NCI-H2196 treated with DMSO at 0.1 percent for 48 hours (cell line): ENCODE measurements around the gene PCGF1.
"Not testable (repeated sequence)": the region's sequence is repeated elsewhere in the genome, so short reads cannot be mapped to it uniquely, and the experiment has no call there.

Experiments
- DNase-seq: peaks from one replicate; lab custom pipeline; 2025; ENCODE audit not compliant: unreplicated experiment; lab: John Stamatoyannopoulos, UW

Gene PCGF1

DNA sequence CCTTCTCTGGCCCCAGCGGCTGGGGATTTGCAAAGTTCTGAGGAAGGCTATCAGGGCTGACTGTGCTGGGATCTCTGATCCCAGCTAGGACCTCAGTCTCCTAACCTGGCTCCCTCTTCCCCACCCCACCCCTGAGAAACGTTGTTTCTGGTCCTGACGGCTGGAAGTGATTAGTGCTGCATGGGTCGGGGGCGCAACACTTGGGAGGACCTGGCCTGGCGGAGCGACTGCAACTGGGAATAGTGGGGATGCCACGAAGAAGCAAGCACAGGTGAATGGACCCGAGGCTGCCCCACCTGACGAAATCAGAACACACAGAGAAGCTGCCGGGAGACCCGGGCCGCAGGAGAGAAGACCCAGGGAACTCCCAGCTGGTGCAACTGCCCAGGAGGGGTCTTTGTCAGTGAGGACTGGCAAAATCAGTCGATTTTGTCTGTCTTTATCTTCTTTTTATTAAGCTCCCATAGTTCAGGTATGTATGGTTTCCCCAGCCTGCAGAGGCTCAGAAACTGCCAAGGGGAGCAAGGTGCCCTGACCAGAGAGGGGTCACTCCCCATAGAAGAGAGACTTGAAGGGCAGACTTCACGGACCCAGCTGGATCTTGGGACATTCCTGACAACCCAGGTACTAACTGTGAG, 7.4 kb downstream of the PCGF1 start:
- no peak for DNase-seq

DNA sequence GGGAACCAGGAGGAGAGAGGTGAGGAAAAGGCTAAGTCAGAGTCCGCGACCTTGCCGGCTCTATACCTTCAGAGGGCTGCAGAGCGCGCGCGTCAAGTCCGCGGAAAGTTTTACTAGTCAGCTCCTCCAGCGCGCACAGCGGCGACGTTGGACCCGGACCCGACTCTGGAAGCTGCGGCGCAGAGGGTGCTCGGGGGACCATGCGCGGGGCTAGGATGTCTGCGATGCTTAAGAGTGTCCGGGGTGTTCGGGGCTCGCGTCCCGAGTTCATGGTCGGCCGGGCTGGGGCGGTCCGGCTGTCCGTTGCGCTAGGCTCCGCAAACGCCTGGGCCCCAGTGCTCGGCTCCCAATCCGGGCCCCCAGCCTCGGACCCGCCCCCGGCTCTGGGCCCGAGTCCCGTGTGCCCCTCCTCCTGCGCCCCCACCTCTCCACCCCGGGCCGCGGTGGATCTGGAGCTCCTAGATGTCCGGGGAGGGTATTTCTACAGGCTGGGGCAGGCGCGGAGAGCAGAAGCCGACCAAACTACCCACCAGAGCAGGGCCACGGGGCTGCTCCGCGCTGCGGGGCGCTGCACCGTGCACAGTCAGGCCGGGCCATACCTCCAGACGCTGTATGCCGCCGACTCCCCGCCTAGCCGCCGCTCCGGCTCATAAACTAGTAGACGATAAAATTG, 8.1 kb downstream of the PCGF1 start, which contains the start of gene LBX2:
Gene LBX2 (minus strand): TSS at position 337 of the 673 bp plus-strand sequence. CDS start 66 bp downstream, at position 271.
- no peak for DNase-seq

GRCh38 chr2:74498500-74499266, 8.8 kb downstream of the PCGF1 start:
- no peak for DNase-seq

DNA sequence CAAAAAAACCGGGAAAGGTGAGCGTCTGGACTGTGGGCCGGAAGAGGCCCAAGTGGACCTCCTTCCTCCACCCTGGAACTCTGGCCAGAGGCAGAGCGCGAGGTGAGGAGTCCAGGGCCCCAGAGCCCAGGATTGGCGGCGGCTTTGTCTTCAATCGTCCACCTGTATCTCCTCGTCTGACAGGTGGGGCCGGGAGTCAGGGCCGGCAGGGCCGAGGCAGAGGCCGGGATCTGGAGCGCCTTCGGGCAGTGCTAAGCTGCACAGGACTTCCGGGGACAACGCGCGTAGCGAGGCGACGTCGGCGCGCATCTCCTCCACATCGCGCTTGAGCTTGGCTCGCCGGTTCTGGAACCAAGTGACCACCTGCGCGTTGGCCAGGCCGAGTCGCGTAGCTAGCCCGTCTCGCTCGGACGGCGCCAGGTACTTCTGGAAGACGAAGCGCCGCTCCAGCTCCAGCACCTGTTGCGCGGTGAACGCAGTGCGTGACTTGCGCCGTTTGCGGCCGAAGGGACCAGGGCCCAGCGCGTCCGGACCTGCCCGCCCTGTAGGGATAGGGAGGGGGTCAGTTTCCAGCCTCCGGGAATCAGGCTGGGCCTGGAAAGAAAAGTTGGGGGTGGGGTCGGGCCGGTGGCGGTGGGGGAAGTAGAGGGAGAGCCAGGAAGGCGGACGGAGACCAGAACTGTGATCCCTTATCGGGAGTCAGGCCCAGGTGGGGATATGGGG, 9.6 kb downstream of the PCGF1 start:
- DNase-seq, result no peak

DNA sequence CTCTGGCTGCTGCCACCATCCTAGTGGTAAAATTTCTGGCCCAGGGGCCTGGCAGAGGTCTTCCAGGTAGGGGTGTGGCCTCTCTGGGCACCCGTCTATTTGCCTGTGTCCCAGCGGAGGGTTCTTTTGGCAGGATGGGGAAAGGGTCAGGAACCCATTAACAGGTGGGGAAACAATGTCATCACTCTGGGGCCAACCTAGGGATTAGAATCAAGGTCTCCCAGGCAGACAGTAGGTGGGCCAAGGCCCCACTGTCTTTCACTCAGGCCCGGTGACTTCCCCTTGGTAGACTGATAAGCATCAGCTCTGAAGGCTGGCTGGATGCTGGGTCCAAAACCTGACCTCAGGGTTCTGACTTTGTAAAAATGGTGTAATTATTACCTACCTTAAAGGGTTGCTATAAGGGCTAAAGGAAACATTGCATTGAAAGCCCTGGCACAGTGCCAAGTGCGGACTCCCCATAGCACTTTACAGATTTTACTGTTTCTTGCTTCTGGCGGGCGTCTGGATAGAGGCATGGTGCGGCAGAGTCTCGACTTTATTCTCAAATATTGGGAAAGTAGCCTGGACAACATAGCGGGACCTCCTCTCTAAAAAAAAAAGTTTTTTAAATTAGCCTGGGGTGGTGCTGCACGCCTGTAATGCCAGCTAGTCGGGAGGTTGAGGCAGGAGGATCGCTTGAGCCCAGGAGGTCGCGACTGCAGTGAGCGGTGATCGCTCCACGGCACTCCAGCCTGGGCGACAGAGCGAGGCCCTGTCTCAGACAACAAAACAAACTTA, 10.3 kb downstream of the PCGF1 start:
- no peak for DNase-seq

- no peak for DNase-seq
Observed at GRCh38 chr2:74495440-74495839, 12.1 kb downstream of the PCGF1 start.

DNA sequence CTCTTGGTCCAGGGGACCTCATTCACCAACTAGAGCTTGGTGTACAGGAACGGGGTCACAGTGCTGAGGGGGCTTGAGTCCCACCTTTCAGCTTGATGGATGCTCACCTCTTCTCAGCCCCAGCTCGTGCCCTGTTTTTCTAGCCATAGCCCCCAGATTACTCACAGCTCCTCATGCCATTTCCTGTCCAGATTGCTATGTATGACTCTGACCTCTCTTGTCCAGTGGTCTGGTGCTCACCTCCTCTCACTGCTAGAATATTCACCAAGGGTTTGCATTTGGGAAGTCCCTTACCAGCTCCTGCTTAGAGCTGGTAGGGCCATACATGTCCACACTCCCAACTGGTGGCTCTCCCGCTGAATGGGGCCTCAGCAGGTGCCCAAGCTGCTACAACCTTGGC, 13.9 kb downstream of the PCGF1 start:
- no peak for DNase-seq

GRCh38 chr2:74491648-74492544, 15.6 kb downstream of the PCGF1 start:
- no peak for DNase-seq

DNA sequence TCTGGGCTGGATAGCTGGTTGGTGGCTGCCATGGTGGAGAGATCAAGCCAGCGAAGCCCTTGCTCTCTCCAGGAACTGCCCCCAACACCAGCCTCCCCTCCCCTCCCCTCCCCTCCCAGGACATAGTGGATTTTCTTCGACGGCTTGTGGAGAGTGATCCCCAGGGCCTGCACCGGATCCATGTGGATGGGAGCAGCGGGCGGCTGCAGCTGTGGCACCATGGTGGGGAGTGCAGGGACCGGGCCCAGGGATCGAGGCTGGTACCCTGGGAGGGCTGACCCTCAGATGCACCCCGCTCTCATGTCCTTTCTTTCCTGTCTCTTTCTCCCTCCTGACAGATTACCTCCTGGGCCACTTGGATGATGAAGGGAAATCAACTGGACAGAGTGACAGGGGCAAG, 17.6 kb downstream of the PCGF1 start:
- DNase-seq, result no peak

GRCh38 chr2:74488643-74489481, 18.6 kb downstream of the PCGF1 start:
- DNase-seq, result no peak

DNA sequence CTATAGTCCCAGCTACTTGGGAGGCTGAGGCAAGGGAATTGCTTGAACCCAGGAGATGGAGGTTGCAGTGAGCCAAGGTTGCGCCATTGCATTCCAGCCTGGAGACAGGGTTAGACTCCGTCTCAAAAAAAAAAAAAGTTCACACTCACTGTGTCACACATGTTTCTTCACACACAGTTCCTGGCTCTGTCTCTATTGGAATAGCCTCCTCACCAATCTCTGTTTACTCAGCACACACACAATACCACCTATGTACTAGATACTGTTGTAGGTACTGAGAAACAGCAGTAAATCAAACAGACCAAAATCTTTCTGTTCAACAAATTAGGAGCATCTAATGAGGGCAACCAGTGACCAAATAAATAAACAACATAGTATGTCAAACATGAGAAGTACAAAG, 21.4 kb downstream of the PCGF1 start:
- DNase-seq, result no peak

- DNase-seq, result not testable (repeated sequence)
Observed at GRCh38 chr2:74483675-74484164, 23.8 kb downstream of the PCGF1 start.

GRCh38 chr2:74482801-74483674, 24.5 kb downstream of the PCGF1 start, which contains the start of the genes CCDC142 and TTC31:
CCDC142 (minus strand) TSS chr2:74482998; CDS start chr2:74482837, 161 bp downstream.
TTC31 (plus strand) TSS chr2:74483081; CDS start chr2:74483096, 15 bp downstream.
- DNase-seq, result peak; percentile 72

DNA sequence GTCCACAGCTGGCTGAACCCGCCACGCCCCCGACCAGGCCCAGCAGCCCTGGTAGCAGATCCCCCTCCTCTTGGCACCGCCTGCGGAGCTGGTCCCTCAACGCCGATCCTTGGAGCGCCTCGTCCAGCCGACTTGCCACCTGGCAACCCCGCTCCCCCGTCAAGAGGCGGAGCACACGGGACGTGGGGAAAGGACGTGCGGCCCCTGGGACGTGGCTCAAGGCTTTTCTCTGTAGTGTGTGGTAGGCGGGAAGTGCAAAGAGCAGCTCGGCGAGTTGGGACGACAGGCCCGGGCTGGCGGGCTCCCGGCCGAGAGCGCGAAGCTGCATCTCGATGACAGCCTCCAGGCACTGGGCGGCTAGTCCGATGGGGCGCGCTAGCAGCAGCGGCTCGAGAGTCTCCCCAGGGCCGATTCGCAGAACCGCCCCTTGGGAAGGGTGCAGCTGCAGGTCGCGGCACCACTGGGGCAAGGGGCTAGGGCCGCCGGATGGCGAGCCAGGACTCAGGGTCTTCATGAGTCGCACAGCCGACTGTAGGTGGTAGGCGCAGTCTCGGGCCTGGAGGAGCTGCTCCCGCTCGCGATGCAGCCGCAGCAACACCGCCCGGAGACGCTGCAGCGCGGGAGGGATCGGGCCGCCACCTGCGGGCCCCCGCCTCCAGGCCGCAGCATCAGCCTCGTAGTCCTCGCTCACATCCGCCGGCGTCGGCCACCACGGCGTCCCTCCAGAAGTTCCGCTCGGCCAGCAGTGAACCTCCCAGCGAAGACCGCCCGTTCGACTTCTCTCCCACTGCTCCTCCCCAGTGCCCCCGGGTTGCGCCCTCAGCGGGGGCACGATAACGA, 25.3 kb downstream of the PCGF1 start:
- no peak for DNase-seq

DNA sequence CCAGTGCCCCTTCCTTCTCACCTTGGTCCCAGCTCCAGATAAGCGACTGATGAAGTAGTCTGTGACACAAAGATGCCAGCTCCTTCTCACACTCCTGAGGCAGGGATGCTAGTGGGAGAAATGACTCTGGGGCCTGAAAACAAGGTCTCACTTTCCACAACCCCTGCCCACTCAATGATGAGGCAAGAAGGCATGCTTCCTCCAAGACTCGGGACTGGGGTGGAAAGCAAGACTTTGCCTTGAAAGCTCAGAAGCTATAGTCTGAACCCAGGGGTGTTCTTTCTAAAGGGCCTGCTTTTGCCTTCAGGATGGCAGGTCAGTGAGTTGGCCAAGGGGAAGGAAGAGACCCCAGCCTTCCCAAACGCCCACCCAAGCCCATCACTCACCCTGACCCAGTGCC, 26.1 kb downstream of the PCGF1 start:
- DNase-seq, result no peak

DNA sequence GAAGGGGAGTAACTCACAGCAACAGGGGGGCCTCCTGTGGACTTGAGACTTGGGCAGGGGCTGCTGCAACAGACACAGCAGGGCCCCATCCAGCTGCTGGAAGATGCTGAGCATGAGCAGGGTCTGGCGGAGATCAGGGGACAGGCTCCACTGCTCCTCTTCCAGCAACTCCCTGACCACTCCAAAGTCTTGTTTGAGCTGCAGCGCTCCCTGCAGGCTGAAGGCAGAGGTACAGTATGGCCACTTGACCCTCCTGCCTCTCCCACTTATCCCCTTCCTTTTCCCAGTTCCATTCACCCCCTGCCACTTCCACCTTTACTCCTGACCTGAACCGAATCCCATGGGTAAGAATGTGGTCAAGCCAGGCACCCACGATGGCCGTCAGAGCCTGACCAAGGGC, 32.6 kb downstream of the PCGF1 start:
- DNase-seq, result no peak
